GM12875 (cell line): Measurements from ENCODE around the gene WEE1.

Experiments
- H3K4me3 ChIP-seq: one replicate; pipeline ENCODE4 v1.5.1; 2011; ENCODE audit warnings: low read depth, low read length, control low read depth
- TF ChIP-seq, protein P1 (sequence below): IDR thresholded peaks from 2 replicates; pipeline ENCODE4 v1.5.1; 2011; ENCODE audit warnings: low read depth, mild to moderate bottlenecking, control low read depth, inconsistent platforms, low read length, moderate library complexity, borderline replicate concordance; ENCODE audit not compliant: insufficient read depth

The WEE1 gene

DNA sequence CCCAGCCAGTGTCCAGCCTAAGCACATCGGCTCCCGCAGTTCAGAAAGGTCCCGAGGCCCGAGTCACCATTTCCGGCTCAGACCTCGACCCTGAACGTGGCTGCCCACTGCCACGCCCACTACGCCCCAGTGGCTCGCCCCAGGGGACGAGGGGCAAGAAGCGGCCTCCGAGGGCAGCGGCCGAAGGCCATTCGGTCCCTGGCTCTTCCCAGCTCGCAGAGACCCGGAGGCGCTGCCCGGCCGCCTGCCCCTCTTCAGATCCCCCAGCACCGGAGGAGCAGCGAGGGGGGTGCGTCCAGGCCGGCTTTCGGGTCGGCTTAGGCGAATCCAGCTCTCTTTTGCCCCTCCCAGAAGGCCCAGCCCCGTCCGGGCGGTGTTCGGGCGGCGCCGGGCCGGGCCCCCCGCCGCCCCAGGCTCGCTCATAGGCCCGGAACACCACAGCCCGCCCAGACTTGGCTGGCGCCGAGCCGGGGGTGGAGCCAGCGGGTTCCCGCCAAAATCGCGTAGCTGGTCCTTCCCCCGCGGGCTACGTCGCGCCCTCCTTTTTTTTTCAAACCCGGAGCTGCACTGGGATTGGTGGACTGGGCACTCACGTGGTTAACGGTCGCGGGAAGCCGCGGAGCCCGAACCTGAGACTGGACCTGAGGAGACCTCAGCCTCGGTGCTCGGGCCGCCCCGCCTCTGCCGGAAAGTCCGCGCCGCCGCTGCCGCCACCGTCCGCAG, at the start of gene WEE1:
WEE1 (plus strand) TSS at position 619 of the 723 bp plus-strand sequence. CDS start 264 bp downstream, outside the sequence.
- TF ChIP-seq, protein P1, sequence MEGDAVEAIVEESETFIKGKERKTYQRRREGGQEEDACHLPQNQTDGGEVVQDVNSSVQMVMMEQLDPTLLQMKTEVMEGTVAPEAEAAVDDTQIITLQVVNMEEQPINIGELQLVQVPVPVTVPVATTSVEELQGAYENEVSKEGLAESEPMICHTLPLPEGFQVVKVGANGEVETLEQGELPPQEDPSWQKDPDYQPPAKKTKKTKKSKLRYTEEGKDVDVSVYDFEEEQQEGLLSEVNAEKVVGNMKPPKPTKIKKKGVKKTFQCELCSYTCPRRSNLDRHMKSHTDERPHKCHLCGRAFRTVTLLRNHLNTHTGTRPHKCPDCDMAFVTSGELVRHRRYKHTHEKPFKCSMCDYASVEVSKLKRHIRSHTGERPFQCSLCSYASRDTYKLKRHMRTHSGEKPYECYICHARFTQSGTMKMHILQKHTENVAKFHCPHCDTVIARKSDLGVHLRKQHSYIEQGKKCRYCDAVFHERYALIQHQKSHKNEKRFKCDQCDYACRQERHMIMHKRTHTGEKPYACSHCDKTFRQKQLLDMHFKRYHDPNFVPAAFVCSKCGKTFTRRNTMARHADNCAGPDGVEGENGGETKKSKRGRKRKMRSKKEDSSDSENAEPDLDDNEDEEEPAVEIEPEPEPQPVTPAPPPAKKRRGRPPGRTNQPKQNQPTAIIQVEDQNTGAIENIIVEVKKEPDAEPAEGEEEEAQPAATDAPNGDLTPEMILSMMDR, result no peak
- H3K4me3 ChIP-seq, result peak within 1 kb of the TSS; percentile 91

DNA sequence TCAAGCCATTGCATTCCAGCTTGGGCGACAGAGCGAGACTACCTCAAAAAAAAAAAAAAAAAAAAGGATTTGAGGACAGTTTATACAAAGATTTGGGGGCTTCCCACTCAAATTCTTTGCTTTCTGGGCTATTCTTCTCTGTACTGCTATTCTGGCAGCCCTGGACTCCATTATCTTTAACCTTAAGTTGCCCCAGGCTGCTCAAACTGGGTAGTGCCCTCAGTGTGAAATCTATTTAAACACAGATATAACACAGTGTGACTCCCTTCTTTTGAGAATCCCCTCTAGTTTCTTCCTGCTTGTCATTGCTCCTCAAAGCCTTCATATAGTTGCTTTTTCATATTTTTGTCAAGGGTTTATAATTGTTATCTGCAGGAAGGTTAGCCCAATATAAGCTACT, 49.5 kb upstream of the WEE1 start:
- TF ChIP-seq, protein P1, result no peak
- H3K4me3 ChIP-seq, result no peak overlapping the region

DNA sequence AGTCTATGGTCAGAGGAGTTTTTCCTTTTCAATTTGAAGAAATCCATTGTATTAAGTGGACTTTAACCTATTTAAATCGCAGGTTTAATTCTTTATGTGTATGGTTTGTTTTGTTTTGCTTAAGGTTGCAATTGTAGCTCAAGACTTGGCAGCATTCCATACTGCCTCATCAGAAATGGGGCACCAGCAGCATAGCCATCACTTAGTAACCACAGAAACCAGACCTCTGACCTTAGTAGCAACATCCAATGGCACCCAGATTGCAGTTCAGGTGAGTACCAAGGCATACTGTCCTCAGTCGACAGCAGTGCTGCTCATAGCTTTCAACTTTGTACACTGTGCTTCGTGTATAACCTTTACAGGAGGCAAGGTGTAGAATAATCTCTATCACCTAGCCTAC, 48.4 kb upstream of the WEE1 start:
- TF ChIP-seq, protein P1, result no peak
- no peak overlapping the region for H3K4me3 ChIP-seq

DNA sequence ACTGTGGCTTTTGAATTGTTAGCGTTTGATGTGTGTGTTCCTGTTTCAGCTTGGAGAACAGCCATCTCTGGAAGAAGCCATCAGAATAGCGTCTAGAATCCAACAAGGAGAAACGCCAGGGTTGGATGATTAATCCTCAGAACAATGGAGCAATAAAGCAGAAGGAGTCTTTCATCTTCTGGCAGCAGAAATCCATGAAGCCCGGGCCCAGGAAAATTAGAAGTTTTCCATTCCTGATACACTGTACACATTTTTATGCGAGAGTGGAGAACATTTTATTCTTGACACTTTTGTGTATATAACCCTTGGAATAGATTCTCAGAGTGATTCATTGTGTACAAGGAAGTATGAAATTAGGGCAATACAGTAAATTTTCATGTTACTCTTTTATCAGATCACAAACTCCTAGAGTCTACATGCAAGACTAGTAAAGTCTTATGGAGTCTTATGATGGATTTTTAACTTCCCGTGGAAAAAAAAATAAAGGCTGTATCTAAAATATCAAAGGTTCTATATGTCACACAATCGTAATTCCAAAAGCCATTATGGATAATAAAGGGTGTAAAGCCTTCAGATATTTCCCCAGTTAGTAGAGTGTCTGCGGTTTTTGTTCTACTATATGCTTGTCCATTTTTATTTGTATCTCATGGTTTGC, 45.9 kb upstream of the WEE1 start:
- no peak overlapping the region for H3K4me3 ChIP-seq
- TF ChIP-seq, protein P1, result no peak

DNA sequence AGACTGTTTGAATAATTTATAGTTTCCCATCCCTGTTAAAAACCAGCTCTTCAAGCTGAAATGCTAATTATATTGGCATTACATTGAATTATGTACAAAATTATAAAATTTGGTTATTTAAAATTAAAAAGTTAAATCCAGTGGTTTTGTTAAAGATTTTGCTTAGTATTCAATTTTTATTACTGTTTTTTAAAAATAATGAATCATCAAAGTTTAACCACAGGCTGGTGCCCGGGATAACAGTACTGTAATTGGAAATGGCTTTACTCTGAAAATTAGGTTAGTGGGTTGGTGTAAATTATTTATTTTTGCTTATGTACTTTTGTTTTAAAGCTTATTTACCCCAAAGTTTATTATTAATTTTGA, 45.4 kb upstream of the WEE1 start:
- TF ChIP-seq, protein P1, result no peak
- H3K4me3 ChIP-seq, result no peak overlapping the region

DNA sequence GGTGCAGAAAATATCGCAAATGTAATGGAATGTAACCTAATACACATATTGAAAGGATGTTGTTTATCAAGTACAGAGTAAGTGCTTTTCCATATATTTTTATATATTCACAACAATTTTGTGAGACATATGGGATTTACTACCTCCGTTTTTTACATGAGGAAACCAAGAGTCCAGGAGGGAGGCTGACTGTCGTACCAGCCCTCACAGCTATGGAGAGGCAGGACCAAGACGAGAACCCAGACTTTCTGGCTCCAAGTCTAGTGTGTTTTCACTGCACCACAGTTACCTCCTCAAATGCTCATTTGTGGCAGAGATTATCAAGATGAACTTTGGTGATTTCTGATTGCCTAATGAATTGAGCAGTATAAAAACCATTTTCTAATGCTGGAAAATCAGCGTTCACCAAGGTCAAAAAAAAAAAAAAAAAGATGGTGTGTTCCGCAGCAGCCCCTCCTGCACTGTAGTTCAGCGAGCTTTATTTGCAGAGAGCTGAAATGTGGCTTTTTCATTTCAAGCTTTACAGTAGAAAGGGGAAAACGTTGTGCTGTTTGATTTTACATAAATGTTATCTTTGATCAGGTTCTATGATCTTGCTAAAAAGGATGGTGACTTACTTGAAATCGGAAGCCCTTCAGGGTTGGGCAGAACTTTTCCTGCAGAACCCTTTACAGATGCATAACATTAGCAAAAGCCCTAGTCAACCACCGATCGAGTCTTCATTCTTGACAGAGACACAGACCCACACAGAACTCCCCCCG, 44.7 kb upstream of the WEE1 start:
- no peak overlapping the region for H3K4me3 ChIP-seq
- TF ChIP-seq, protein P1, result no peak
